ENCODE data around the gene PTGER1.

GRCh38 chr19:14492756-14493337 lies 17.7 kb upstream of the PTGER1 start:
- TF ChIP-seq CTCF (IDR thresholded peaks at IDR 0.05; ENCODE audit: extremely low read depth in 1 of 2, insufficient read depth in 1 of 2, low read depth in 1 of 2, low read length in 2 of 2) (no peak), POLR2A (IDR thresholded peaks at IDR 0.05; ENCODE audit: low read depth, low read length) (no peak)
